HG03457 (cell line): ENCODE data around the gene GOLGA6A.
"Not testable (repeated sequence)": the region's sequence is repeated elsewhere in the genome, so short reads cannot be mapped to it uniquely, and the experiment has no call there.

Source experiments
- ATAC-seq: cut with Tn5 transposase; IDR thresholded peaks from one replicate; pipeline ENCODE4 v1.9.1; 2021; ENCODE audit warnings: moderate number of reproducible peaks; ENCODE audit not compliant: unreplicated experiment

The GOLGA6A gene, protein sequence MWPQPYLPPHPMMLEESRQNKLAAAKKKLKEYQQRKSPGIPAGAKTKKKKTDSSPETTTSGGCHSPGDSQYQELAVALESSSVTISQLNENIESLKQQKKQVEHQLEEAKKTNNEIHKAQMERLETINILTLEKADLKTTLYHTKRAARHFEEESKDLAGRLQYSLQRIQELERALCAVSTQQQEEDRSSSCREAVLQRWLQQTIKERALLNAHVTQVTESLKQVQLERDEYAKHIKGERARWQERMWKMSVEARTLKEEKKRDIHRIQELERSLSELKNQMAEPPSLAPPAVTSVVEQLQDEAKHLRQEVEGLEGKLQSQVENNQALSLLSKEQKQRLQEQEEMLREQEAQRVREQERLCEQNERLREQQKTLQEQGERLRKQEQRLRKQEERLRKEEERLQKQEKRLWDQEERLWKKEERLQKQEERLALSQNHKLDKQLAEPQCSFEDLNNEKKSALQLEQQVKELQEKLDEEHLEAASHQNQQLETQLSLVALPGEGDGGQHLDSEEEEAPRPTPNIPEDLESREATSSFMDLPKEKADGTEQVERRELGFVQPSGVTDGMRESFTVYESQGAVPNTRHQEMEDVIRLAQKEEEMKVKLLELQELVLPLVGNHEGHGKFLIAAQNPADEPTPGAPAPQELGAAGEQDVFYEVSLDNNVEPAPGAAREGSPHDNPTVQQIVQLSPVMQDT

GRCh38 chr15:74082450-74082849 is at the start of gene GOLGA6A:
TSS of gene GOLGA6A (minus strand) at chr15:74082550. CDS start at chr15:74082509, 41 bp downstream.
- ATAC-seq = not testable (repeated sequence)

DNA sequence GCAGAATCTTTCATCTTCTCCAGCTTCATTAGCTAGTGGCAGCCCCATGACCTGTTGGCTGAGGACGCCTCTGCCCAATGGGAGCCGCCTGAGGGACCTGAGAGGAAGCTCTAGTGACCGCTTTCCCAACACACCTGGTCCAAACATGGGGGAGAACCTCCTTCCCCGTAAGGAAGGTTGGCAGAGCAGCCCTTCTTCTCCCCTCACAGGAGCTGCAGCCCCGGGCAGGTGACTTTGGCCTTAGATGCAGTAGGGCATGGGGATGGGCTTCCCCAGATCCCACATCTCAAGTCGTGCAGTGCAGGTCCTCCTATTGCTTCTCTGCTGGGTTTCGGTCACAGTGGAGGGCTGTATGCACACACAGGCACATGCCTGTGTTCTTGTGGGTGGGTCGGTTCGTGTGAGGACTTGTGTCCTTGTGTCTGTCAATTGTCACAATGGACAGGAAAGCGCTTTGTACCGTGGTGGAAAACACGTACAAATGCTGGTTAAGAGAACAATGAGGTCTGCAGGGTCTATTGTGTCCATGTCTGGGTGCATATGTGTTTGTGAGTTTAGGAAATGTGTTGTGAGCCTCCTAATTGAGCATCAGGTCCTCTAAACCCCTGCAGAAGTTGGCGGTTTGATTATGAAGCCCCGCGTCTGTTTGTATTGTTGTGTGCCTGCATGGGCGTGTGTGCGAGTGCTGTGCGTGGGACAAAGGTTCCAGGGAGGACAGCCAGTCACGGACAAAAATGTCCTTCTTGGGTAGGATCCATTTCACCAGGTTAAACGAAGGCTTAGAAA is 49.5 kb upstream of the GOLGA6A start:
- no peak for ATAC-seq

DNA sequence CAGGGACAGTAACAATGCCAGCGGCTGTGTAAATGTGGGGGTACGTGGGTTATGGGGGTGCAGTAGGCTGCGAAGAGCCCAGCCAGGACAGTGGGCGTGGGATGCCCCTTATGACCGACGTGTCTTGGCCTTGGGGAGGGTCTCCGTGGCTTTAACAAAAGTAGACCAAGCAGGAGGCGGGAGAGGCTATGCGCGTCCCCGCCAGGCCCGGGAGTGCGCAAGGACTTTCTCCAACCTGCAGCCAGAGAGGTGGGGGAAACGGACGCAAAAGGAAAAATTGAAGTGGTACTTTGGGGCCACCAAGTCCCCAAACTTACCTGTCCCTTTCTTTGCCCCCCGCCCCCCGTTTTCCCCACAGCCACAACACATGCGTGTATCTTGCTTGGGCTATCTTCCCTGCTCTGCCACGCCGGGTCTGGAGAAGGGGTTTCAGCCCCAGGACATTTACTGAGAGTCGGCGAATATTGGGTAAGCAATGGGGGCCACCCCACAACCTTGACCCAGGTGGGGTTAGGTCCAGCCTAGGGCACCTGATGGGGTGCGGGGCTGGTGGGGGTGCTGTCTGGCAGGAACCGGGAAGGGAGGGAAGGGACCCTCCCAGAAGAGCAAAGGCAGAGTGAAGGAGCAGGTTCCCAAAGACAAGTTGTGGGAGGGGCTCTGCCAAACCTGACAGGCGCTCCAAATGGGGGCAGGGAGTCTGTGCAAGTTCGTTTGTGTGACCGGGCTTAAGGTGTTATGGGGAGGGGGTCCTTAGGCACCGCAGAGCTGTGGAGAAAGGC is 48.7 kb upstream of the GOLGA6A start:
- ATAC-seq = no peak

DNA sequence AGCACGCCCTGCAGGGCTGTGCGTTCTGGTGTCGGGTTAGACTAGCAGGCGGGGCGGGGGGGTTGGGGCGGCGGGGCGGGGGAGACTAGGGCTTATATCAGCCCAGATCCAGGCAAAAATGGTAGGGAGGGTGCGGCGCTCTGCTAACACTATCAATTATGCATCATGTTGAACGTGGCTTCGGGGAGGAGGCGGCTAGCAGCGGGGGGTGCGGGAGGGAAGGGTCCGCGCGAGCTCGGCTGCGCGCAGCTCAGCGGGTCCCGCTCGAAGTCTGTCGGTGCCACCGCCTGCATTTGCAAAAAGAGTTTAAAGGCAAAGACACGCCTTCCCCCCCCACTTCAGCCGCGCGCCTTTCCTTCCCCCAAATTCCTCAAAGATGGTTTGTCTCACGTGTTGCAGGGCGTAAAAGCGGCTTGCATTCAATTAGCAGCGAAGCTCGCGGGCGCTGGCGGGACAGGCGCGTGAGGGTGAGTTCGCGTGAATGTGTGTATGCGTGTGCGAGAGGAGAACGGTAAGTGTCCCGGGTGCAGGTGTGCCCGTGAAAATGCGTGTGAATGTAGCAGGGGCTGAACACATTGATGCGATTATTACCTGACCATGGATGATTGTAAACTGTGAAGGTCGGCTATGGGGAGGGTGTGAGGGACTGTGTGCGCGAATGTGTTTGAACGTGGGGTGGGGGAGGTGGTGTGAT is 48.0 kb upstream of the GOLGA6A start, which contains the start of gene ISLR2:
Gene ISLR2, plus strand, starts transcription at position 432 of the 694 bp plus-strand sequence. CDS start 2,169 bp downstream, outside the sequence.
- ATAC-seq = no peak

GRCh38 chr15:74129586-74130154 is 47.3 kb upstream of the GOLGA6A start:
- no peak for ATAC-seq

DNA sequence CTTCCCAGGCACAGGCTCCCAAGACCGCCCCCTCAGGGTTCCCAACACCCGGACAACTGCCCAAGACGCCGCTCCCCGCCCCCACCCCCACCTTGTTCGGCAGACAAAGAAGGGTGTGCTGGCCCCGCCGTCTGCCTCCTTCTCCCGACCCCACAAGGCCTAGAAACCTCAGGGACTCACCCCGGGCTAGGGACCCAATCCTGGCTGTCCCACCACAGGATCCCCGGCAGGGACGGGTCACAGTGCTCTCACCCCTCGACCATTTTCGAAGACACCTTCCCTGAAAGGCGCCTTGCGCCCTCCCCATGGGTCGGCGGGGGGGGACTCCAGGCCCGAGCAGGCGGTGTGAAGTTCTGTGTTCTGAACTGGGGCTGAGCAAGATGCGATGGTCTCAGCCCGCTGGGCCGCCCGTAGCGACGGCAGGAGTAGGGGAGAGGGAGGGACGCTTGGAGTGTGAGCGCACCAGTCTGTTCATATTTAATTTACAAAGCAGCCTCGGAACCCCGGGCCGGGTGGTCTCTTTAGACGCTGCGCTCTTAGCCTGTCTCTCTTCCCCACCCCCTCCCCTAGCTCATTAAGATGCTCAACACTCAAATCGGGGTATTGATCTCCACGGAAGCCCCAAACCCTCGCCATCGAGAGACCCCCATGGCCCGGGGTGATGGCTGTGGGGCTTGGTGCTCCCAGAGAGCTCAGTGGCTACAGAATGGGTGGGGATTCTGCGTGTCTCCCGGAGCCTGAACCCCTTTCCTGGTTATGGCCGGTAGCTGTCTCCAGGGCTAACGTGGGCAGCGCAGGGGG is 46.6 kb upstream of the GOLGA6A start:
- ATAC-seq = no peak

DNA sequence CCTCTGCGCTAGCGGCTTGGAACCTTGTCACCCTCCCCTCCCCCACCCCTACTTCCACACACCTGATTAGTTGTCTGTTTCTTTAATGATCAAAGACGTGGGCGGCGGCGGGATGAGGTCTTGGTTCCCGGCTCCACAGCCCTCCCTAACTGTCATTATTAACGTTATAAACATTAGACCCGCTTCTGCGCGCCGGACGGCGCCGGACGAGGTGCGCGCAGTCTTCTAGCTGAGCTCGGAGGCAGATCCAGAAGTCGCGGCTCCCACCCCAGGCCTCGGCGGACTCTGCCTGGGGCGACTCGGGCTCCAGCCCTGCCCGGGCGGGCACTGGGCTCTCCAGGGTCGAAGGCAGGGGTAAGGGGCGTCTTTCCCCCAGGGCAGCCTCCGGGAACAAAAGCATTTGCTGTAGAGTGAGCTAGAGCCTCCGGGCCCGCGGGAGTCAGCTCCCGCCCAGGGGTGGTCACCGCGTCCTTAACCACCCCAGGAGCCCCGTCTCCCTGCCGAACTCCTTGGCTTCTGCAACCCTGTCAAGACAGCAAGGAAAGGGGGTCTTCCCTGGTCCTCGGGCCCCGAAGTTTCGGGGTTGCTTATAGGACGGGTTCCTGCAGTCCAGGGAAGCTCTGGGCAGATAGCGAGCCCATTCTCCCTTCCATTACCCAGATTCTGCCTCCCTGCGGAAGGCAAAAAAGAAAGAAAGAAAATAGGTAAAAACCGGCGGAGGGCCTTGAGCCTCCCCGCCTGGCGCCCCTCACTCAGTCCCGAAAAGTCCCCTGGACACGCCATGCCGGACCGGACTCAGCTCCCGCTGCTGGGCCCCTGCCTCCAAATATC is 45.8 kb upstream of the GOLGA6A start:
- no peak for ATAC-seq

- no peak for ATAC-seq
Observed at GRCh38 chr15:74127255-74127953, 45.1 kb upstream of the GOLGA6A start.

GRCh38 chr15:74124759-74125158 is 42.4 kb upstream of the GOLGA6A start:
- no peak for ATAC-seq

- no peak for ATAC-seq
Observed at GRCh38 chr15:74124196-74124595, 41.8 kb upstream of the GOLGA6A start.

- no peak for ATAC-seq
Observed at GRCh38 chr15:74123658-74124057, 41.3 kb upstream of the GOLGA6A start.

- ATAC-seq = no peak
Observed at GRCh38 chr15:74123131-74123429, 40.7 kb upstream of the GOLGA6A start.

DNA sequence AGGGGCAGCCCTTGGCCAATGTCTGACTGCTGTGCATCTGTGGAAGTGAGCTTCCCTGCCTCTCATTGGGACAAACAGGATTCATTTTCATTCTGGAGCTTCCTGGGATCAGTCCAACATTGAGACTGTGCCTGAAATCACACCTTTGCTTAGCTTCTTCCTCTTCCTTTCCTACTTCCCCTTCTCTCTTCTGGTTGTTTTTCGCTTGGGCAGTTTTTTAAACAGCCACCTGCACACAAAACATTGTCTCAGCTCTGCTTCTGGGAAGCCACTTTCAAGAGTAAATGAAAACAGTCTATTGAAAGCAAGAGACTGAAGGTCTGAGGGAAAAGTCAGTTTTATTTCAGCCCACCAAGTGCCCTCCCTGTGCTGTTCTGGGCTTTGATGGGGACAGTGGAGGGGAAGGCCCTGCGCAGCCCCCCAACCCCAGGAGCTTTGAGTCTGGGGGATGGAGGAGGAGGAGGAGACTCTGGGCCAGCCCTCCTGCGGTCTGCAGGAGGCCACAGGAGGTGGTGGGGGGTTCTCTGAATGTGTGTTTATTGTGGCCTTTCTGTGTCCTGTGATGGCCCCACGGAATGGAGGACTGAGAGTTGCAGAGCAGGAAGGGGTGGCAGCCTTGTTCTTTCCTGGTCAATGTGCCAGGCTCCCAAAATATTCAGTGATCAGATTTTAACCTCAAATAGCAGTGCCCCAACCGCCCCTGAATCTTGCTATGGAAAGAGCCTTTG is 40.2 kb upstream of the GOLGA6A start:
- no peak for ATAC-seq

- no peak for ATAC-seq
Observed at GRCh38 chr15:74121858-74122257, 39.5 kb upstream of the GOLGA6A start.

DNA sequence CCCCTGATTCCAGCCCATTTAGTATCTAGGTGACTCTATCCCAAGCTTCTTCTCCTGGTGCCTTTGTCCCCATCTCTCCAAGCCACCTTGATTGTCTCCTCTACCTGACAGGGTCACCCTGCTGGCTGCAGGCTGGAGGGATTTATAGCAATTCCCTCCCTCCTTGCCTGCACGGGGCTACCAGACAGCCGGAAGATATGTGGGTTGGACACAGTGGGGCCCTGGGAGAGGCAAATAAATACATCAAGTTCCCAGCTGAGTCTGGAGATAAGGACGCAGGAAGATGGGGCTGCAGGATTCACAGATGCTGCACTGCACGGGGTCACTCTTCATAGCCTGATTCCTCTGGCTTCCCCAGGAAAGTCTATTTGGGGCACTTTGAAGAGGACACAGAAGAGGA is 38.7 kb upstream of the GOLGA6A start:
- no peak for ATAC-seq

- ATAC-seq = no peak
Observed at GRCh38 chr15:74120426-74120825, 38.1 kb upstream of the GOLGA6A start.

DNA sequence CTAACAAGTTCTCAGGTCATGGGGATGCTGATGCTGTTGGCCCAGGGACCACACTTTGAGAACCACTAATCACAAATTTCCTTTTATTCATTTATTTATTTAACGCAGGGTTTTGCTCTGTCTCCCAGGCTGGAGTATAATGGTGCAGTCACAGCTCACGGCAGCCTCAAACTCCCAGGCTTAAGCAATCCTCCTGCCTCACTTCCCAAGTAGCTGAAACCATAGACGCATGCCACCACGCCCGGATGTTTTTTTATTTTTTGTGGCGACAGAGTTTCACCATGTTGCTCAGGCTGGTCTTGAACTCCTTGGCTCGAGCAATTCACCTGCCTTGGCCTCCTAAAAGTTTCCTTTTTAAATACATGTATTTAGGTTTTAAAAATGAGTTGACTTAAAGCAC is 27.4 kb upstream of the GOLGA6A start:
- ATAC-seq = no peak
